Measurements from ENCODE around the gene TSPAN15.

- TF ChIP-seq CTCF (conservative IDR thresholded peaks at IDR 0.05) (no peak), EZH2 (IDR thresholded peaks at IDR 0.05; ENCODE audit: low read depth) (no peak)
These were observed 41.0 kb downstream of the TSPAN15 start for GRCh38 chr10:69492091-69492745.
